GM18508 (cell line): ENCODE measurements around the gene SPTSSA.
"Not testable (repeated sequence)": the region's sequence is repeated elsewhere in the genome, so short reads cannot be mapped to it uniquely, and the experiment has no call there.

Source experiments
- ATAC-seq: cut with Tn5 transposase; IDR thresholded peaks from one replicate; pipeline ENCODE4 v1.9.1; 2021; ENCODE audit warnings: moderate number of reproducible peaks; ENCODE audit not compliant: insufficient read depth, unreplicated experiment

The SPTSSA gene

GRCh38 chr14:34436118-34436905, 25.7 kb downstream of the SPTSSA start:
- no peak for ATAC-seq

GRCh38 chr14:34433957-34434356, 28.1 kb downstream of the SPTSSA start:
- no peak for ATAC-seq

- ATAC-seq, result not testable (repeated sequence)
Measured at GRCh38 chr14:34428102-34428466, 34.0 kb downstream of the SPTSSA start.

GRCh38 chr14:34426313-34427295, 35.4 kb downstream of the SPTSSA start:
- no peak for ATAC-seq

GRCh38 chr14:34425095-34425851, 36.8 kb downstream of the SPTSSA start:
- ATAC-seq, result no peak

- no peak for ATAC-seq
Measured at GRCh38 chr14:34424488-34424887, 37.6 kb downstream of the SPTSSA start.

- no peak for ATAC-seq
Measured at GRCh38 chr14:34423445-34423844, 38.6 kb downstream of the SPTSSA start.

GRCh38 chr14:34420547-34421150, 41.4 kb downstream of the SPTSSA start:
- ATAC-seq, result no peak

- no peak for ATAC-seq
Measured at GRCh38 chr14:34409721-34410120, 52.3 kb downstream of the SPTSSA start.

GRCh38 chr14:34407951-34408350, 54.1 kb downstream of the SPTSSA start:
- no peak for ATAC-seq

- ATAC-seq, result no peak
Measured at GRCh38 chr14:34404416-34404815, 57.6 kb downstream of the SPTSSA start.

GRCh38 chr14:34403646-34404045, 58.4 kb downstream of the SPTSSA start:
- no peak for ATAC-seq

GRCh38 chr14:34398024-34398423, 64.0 kb downstream of the SPTSSA start:
- ATAC-seq, result no peak

- no peak for ATAC-seq
Measured at GRCh38 chr14:34387974-34388516, 74.0 kb downstream of the SPTSSA start.

- no peak for ATAC-seq
Measured at GRCh38 chr14:34386865-34387485, 75.1 kb downstream of the SPTSSA start.

GRCh38 chr14:34385881-34386280, 76.2 kb downstream of the SPTSSA start:
- ATAC-seq, result not testable (repeated sequence)

GRCh38 chr14:34383839-34384238, 78.2 kb downstream of the SPTSSA start:
- no peak for ATAC-seq
